ENCODE measurements around the gene RNASE1. TPM values are rescaled to one million over a fixed set of nuclear protein-coding genes. Genes with fewer than 3 reads are reported as not detected.
"Not testable (repeated sequence)": the region's sequence is repeated elsewhere in the genome, so short reads cannot be mapped to it uniquely, and the experiment has no call there.

Gene RNASE1
- total and polyA plus RNA-seq, 2 experiments from 2014 or later, result not detected

- 74 to 75% methylated on average over 12 of the region's 12 CpGs for WGBS, 2 experiments (ENCODE audit: low coverage in 1 of 2, low lambda C conversion rate in 2 of 2, missing lambda C conversion rate in 2 of 2)
- Histone ChIP-seq H3K4me1 (ENCODE audit: insufficient read depth) (no peaks in the 10 kb centered on the region), H3K79me2 (ENCODE audit: insufficient read depth) (no peaks in the 10 kb centered on the region), H3K9ac (no peak overlapping the region), H3K9me2 (ENCODE audit: insufficient read depth) (no peaks in the 10 kb centered on the region), H3F3A (ENCODE audit: insufficient read depth) (no peaks in the 10 kb centered on the region), H3K36me3 (ENCODE audit: low read depth) (no peaks in the 10 kb centered on the region), H3K27me3 (replicated peaks; ENCODE audit: insufficient read depth) (peaks cover 6% of the 10 kb centered on the region; the same call in 1 of the 2 replicates), H3K4me2 (ENCODE audit: unreplicated experiment) (no peak overlapping the region), H2AFZ (no peak overlapping the region), H3K27ac (no peak overlapping the region), H3K4me3 (no peak overlapping the region), H4K20me1 (ENCODE audit: insufficient read depth) (no peaks in the 10 kb centered on the region), H3K9me3 (ENCODE audit: low read depth) (no peaks in the 10 kb centered on the region)
- TF ChIP-seq EZH2phosphoT487 (IDR thresholded peaks at IDR 0.05; ENCODE audit: insufficient read depth, low read depth) (no peak), EZH2 (IDR thresholded peaks at IDR 0.05; ENCODE audit: insufficient read depth, poor library complexity, severe bottlenecking) (no peak)
- no peak for DNase-seq
- in situ Hi-C loops (cut with MboI), result no loop called here
These were observed 28.2 kb upstream of the RNASE1 start for GRCh38 chr14:20830831-20831230.

DNA sequence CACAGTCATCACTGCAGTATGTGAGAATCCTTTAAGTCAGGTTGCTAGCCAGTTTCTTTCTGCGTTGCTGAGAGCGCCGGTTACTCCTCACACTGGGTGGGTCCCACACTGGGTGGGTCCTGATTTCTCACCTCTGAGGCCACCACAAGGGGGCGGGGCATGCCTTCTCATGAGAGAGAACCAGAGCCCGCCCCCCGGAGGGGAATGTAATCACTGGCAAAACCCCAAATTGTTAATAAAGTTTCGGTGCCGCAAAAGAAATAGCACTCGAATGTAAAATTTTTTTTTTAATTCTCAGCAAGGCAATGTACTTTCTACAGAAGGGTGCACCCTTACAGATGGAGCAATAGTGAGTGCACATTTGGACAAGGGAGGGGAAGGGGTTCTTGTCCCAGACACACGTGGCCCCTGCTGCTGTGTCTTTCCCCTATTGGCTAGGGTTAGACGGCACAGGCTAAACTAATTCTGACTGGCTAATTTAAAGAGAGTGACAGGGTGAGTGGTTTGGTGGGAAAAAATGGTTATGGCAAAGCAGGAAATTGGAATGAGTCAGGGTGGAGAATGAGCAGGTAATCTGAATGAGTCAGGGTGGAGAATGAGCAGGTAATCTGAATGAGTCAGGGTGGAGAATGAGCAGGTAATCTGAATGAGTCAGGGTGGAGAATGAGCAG is 25.5 kb upstream of the RNASE1 start:
- H2AFZ ChIP-seq; H3K79me2 ChIP-seq (ENCODE audit: insufficient read depth); in situ Hi-C loops (cut with MboI): not testable (repeated sequence)

GRCh38 chr14:20827326-20827725 is 24.7 kb upstream of the RNASE1 start:
- no peak for DNase-seq
- Histone ChIP-seq H3K27ac (no peak overlapping the region), H3K4me2 (ENCODE audit: unreplicated experiment) (no peak overlapping the region), H3F3A (ENCODE audit: insufficient read depth) (no peaks in the 10 kb centered on the region), H3K9ac (no peak overlapping the region), H3K4me1 (ENCODE audit: insufficient read depth) (no peaks in the 10 kb centered on the region), H3K27me3 (replicated peaks; ENCODE audit: insufficient read depth) (peaks cover 6% of the 10 kb centered on the region; the same call in 1 of the 2 replicates), H4K20me1 (ENCODE audit: insufficient read depth) (no peaks in the 10 kb centered on the region), H2AFZ (no peak overlapping the region), H3K4me3 (no peak overlapping the region), H3K36me3 (ENCODE audit: low read depth) (no peaks in the 10 kb centered on the region), H3K79me2 (ENCODE audit: insufficient read depth) (no peaks in the 10 kb centered on the region), H3K9me3 (ENCODE audit: low read depth) (no peaks in the 10 kb centered on the region), H3K9me2 (ENCODE audit: insufficient read depth) (no peaks in the 10 kb centered on the region)
- in situ Hi-C loops (cut with MboI), result no loop called here
- WGBS, 2 experiments (ENCODE audit: low coverage in 1 of 2, low lambda C conversion rate in 2 of 2, missing lambda C conversion rate in 2 of 2), result 36 to 38% methylated on average over 3 of the region's 3 CpGs
- no peak for TF ChIP-seq EZH2phosphoT487 (IDR thresholded peaks at IDR 0.05; ENCODE audit: insufficient read depth, low read depth)
- TF ChIP-seq EZH2 (IDR thresholded peaks at IDR 0.05; ENCODE audit: insufficient read depth, poor library complexity, severe bottlenecking), result no peak

More for the DNA sequence above, 25.5 kb upstream of the RNASE1 start:
- not testable (repeated sequence) for H3K4me3 ChIP-seq; H3K9me2 ChIP-seq (ENCODE audit: insufficient read depth); H3K4me1 ChIP-seq (ENCODE audit: insufficient read depth); H3K36me3 ChIP-seq (ENCODE audit: low read depth); H3K27ac ChIP-seq; DNase-seq; H3K27me3 ChIP-seq (replicated peaks; ENCODE audit: insufficient read depth); H3K9ac ChIP-seq; H3F3A ChIP-seq (ENCODE audit: insufficient read depth); H3K9me3 ChIP-seq (ENCODE audit: low read depth); H4K20me1 ChIP-seq (ENCODE audit: insufficient read depth); H3K4me2 ChIP-seq (ENCODE audit: unreplicated experiment)
- WGBS, 2 experiments (ENCODE audit: low coverage in 1 of 2, low lambda C conversion rate in 2 of 2, missing lambda C conversion rate in 2 of 2), result 77 to 82% methylated on average over 11 of the region's 11 CpGs

GRCh38 chr14:20826666-20827065 is 24.0 kb upstream of the RNASE1 start:
- H2AFZ ChIP-seq; H3K4me3 ChIP-seq; H3K27ac ChIP-seq; H3K9me2 ChIP-seq (ENCODE audit: insufficient read depth); H3K9me3 ChIP-seq (ENCODE audit: low read depth); H3K9ac ChIP-seq; H3K79me2 ChIP-seq (ENCODE audit: insufficient read depth); DNase-seq; H3K4me1 ChIP-seq (ENCODE audit: insufficient read depth); H3K4me2 ChIP-seq (ENCODE audit: unreplicated experiment); H3K27me3 ChIP-seq (replicated peaks; ENCODE audit: insufficient read depth); H3F3A ChIP-seq (ENCODE audit: insufficient read depth); in situ Hi-C loops (cut with MboI); H4K20me1 ChIP-seq (ENCODE audit: insufficient read depth); H3K36me3 ChIP-seq (ENCODE audit: low read depth): not testable (repeated sequence)
- WGBS, 2 experiments (ENCODE audit: low coverage in 1 of 2, low lambda C conversion rate in 2 of 2, missing lambda C conversion rate in 2 of 2), result 37% methylated on average over 1 of the region's 1 CpG

- H3K79me2 ChIP-seq (ENCODE audit: insufficient read depth), result no peaks in the 10 kb centered on the region
- H3K9ac ChIP-seq, result no peak overlapping the region
- no peaks in the 10 kb centered on the region for H3K27me3 ChIP-seq (replicated peaks; ENCODE audit: insufficient read depth)
- no peak overlapping the region for H3K27ac ChIP-seq
- 40 to 50% methylated on average over 8 of the region's 8 CpGs for WGBS, 2 experiments (ENCODE audit: low coverage in 1 of 2, low lambda C conversion rate in 2 of 2, missing lambda C conversion rate in 2 of 2)
- no peaks in the 10 kb centered on the region for H3F3A ChIP-seq (ENCODE audit: insufficient read depth)
- in situ Hi-C loops (cut with MboI), result no loop called here
- H4K20me1 ChIP-seq (ENCODE audit: insufficient read depth), result no peaks in the 10 kb centered on the region
- H3K4me1 ChIP-seq (ENCODE audit: insufficient read depth), result no peaks in the 10 kb centered on the region
- H3K36me3 ChIP-seq (ENCODE audit: low read depth), result no peaks in the 10 kb centered on the region
- no peaks in the 10 kb centered on the region for H3K9me3 ChIP-seq (ENCODE audit: low read depth)
- DNase-seq, result no peak
- no peak overlapping the region for H2AFZ ChIP-seq
- H3K4me2 ChIP-seq (ENCODE audit: unreplicated experiment), result no peak overlapping the region
- no peaks in the 10 kb centered on the region for H3K9me2 ChIP-seq (ENCODE audit: insufficient read depth)
- TF ChIP-seq EZH2 (IDR thresholded peaks at IDR 0.05; ENCODE audit: insufficient read depth, poor library complexity, severe bottlenecking) (no peak), EZH2phosphoT487 (IDR thresholded peaks at IDR 0.05; ENCODE audit: insufficient read depth, low read depth) (no peak)
- H3K4me3 ChIP-seq, result no peak overlapping the region
These were observed 21.2 kb upstream of the RNASE1 start for GRCh38 chr14:20823859-20824258.

DNA sequence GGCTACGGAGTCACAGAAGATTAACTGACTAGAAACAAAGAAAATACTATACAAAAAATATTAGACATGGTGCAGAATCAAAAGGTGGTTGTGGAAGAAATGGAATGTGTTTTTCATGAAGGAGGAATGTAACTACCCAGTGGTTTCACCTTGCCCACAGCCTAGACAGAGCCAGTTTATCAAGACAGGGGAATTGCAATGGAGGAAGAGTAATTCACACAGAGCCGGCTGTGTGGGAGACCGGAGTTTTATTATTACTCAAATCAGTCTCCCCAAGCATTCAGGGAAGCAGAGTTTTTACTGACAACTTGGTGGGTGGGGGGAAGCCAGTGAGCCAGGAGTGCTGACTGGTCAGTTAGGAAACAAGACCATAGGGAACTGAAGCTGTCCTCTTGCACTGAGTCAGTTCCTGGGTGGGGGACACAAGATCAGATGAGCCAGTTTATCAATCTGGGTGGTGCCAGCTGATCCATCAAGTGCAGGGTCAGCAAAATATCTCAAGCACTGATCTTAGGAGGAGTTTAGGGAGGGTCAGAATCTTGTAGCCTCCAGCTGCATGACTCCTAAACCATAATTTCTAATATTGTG is 19.0 kb upstream of the RNASE1 start:
- H3K4me1 ChIP-seq (ENCODE audit: insufficient read depth); H3K9ac ChIP-seq; H3K79me2 ChIP-seq (ENCODE audit: insufficient read depth); H4K20me1 ChIP-seq (ENCODE audit: insufficient read depth); H3K27ac ChIP-seq; DNase-seq; H3F3A ChIP-seq (ENCODE audit: insufficient read depth); H3K36me3 ChIP-seq (ENCODE audit: low read depth); H3K9me3 ChIP-seq (ENCODE audit: low read depth); H2AFZ ChIP-seq; H3K4me2 ChIP-seq (ENCODE audit: unreplicated experiment); H3K9me2 ChIP-seq (ENCODE audit: insufficient read depth); H3K4me3 ChIP-seq; in situ Hi-C loops (cut with MboI): not testable (repeated sequence)
- WGBS, 2 experiments (ENCODE audit: low coverage in 1 of 2, low lambda C conversion rate in 2 of 2, missing lambda C conversion rate in 2 of 2), result 44% methylated on average over 3 of the region's 3 CpGs
- H3K27me3 ChIP-seq (replicated peaks; ENCODE audit: insufficient read depth), result peaks cover 12% of the 10 kb centered on the region; the same call in 1 of the 2 replicates
